BE2C (cell line): ENCODE measurements around the gene IGF2BP2.

ENCODE experiments used
- DNase-seq: peaks from one replicate; pipeline ENCODE4 v3.0.0-alpha.2; 2020
- H3K27me3 ChIP-seq: fragments of 250-450 bp; sonication (Bioruptor Pico); 2 replicates; pipeline ENCODE4 v1.5.1; 2020; ENCODE audit warnings: mild to moderate bottlenecking
- H3K36me3 ChIP-seq: fragments of 250-450 bp; sonication (Bioruptor Pico); 2 replicates; pipeline ENCODE4 v1.5.1; 2020; ENCODE audit warnings: mild to moderate bottlenecking
- H3K4me1 ChIP-seq: fragments of 250-450 bp; sonication (Bioruptor Pico); 2 replicates; pipeline ENCODE4 v1.5.1; 2020
- H3K4me3 ChIP-seq: 2 replicates; pipeline ENCODE4 v1.5.1; 2011; ENCODE audit warnings: low read depth, low read length
- H3K9me3 ChIP-seq: fragments of 250-450 bp; sonication (Bioruptor Pico); 2 replicates; pipeline ENCODE4 v1.5.1; 2020
- TF ChIP-seq, protein P1 (sequence below): IDR thresholded peaks from 2 replicates; pipeline ENCODE4 v1.5.1; 2012; ENCODE audit warnings: mild to moderate bottlenecking, low read depth, low read length

The IGF2BP2 gene

DNA sequence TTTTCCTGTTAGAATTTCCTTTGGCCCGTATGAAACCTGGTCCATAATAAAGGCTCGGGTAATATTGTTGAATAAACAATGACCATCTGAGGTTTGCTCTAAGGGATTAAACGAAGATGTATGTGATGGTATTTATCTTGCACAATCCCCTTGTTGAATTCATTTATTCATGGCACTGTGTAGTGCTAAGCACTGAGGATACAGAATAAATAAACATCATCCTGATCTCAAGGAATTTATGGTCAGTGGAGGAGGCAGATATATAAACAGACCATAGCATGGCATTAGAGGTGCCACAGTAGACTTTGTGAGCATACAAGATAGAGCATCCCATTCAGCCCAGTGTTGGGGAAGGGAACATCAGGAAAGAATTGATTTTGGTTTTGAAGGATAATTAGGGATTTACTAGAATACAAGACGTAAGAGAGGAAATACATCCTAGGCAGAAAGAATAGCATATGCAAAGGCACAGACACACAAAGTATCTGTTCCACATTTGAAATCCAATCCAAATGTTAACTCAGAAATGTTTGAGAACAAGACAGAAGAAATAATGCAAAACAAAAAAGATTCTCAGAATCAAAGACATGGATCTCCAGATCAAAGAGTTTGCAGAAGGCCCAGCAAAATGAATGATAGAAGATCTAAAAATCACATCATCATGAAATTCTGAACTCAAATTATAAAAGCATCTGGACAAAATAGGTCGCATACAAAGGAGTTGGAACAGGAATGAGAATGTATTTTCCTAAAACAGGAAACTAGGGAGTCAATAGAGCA is 5.4 kb upstream of the IGF2BP2 start:
- H3K4me1 ChIP-seq: no peaks in the 10 kb centered on the region
- H3K36me3 ChIP-seq: no peaks in the 10 kb centered on the region
- H3K9me3 ChIP-seq: no peaks in the 10 kb centered on the region; the same call in 1 of the 2 replicates
- H3K4me3 ChIP-seq: no peak overlapping the region
- DNase-seq: no peak
- TF ChIP-seq, protein P1, sequence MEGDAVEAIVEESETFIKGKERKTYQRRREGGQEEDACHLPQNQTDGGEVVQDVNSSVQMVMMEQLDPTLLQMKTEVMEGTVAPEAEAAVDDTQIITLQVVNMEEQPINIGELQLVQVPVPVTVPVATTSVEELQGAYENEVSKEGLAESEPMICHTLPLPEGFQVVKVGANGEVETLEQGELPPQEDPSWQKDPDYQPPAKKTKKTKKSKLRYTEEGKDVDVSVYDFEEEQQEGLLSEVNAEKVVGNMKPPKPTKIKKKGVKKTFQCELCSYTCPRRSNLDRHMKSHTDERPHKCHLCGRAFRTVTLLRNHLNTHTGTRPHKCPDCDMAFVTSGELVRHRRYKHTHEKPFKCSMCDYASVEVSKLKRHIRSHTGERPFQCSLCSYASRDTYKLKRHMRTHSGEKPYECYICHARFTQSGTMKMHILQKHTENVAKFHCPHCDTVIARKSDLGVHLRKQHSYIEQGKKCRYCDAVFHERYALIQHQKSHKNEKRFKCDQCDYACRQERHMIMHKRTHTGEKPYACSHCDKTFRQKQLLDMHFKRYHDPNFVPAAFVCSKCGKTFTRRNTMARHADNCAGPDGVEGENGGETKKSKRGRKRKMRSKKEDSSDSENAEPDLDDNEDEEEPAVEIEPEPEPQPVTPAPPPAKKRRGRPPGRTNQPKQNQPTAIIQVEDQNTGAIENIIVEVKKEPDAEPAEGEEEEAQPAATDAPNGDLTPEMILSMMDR: no peak
- peaks cover 58% of the 10 kb centered on the region for H3K27me3 ChIP-seq

DNA sequence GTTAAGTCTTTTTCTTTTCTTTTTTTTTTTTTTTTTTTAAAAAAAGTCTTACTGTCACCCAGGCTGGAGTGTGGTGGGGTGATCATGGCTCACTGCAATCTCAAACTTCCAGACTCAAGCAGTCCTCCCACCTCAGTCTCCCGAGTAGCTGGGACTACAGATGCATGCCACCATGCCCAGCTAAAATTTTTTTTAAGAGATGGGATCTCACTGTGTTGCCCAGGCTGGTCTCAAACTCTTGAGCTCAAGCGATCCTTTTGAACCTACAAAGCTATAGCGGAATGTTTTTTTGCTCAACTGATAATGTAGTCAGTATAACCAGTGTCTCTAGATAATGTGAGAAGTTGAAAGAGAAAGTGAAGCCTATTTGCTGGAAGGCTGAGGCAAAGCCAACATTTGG is 3.9 kb upstream of the IGF2BP2 start:
- H3K4me1 ChIP-seq: no peaks in the 10 kb centered on the region
- H3K36me3 ChIP-seq: no peaks in the 10 kb centered on the region
- H3K4me3 ChIP-seq: no peak overlapping the region
- TF ChIP-seq, protein P1: no peak
- no peak for DNase-seq
- peaks cover 71% of the 10 kb centered on the region for H3K27me3 ChIP-seq
- H3K9me3 ChIP-seq: no peaks in the 10 kb centered on the region; the same call in 1 of the 2 replicates

DNA sequence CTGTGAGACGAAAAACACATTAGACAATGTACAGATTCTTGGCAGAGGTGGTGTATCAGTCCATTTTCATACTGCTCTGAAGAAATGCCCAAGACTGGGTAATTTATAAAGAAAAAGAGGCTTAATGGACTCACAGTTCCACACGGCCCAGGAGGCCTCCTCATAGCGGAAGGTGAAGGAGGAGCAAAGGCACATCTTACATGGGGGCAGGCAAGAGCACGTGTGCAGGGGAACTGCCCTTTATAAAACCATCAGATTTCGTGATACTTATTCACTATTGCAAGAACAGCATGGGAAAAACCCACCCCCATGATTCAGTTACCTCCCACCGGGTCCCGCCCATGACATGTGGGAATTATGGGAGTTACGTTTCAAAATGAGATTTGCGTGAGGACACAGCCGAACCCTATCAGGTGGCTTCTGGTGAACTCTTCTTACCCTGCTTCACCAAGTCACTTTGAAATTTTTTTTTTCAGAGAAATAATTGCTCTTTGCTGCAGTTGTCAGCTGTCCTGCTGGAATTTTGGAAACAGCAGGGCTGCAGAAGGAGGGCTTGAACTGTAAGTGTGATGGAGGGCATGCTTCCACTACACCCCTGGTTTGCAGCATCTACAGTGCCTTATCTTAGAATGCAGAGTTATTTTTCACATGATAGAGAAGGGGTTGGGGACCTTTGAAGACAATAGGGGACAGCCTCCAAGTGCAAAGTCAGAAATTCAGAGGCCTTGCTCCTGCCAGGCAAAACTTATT is 2.9 kb upstream of the IGF2BP2 start:
- Histone ChIP-seq H3K36me3 (no peaks in the 10 kb centered on the region), H3K4me1 (no peaks in the 10 kb centered on the region), H3K27me3 (peaks cover 76% of the 10 kb centered on the region), H3K9me3 (no peaks in the 10 kb centered on the region; the same call in 1 of the 2 replicates), H3K4me3 (no peak overlapping the region)
- no peak for DNase-seq
- TF ChIP-seq, protein P1: no peak

DNA sequence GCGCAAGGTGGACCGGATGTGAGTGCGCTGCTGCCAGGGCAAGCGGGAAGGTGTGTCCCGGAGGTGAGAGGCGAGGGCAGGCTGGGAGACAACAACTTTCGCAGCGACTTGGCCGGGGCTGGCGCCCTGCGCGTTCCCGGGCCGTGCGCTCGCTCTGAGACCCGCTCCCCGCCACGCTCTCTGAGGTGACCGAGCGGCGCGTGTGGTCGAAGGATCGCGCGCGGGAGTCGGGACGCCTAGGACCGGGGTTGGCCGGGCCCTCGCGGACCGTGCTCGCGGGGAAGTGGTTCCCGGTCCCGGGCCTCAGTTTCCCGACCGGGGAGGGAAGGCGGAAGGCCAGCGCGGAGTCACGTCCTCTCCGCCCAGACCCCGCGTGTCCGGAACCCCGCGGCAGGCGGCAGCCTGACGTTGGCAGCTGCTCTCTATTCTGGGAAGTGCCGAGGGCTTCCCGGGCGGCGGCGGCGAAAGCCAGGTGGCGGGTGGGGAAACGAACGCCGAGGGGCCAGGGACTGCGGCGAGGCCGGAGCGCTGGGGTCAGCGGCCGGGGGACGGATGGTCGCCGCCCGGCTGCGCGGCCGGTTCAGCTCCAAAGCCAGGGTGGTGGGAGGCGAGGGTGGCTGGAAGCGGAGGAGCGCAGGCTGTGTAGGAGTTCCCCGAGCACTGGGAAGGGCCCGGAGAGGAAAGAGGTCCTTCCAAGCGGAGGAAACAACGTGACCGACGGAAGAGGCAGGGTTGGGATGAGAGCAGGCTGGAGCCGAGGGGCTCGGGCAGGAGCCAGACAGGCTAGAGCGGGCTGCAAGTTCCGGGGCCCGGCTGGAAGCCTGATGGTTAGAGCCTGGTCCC is 1.0 kb upstream of the IGF2BP2 start:
- H3K36me3 ChIP-seq: no peaks in the 10 kb centered on the region
- no peaks in the 10 kb centered on the region; the same call in 1 of the 2 replicates for H3K9me3 ChIP-seq
- H3K4me3 ChIP-seq: no peak overlapping the region
- TF ChIP-seq, protein P1: no peak
- peaks cover 92% of the 10 kb centered on the region for H3K27me3 ChIP-seq
- no peaks in the 10 kb centered on the region for H3K4me1 ChIP-seq
- DNase-seq: peak; percentile 10

DNA sequence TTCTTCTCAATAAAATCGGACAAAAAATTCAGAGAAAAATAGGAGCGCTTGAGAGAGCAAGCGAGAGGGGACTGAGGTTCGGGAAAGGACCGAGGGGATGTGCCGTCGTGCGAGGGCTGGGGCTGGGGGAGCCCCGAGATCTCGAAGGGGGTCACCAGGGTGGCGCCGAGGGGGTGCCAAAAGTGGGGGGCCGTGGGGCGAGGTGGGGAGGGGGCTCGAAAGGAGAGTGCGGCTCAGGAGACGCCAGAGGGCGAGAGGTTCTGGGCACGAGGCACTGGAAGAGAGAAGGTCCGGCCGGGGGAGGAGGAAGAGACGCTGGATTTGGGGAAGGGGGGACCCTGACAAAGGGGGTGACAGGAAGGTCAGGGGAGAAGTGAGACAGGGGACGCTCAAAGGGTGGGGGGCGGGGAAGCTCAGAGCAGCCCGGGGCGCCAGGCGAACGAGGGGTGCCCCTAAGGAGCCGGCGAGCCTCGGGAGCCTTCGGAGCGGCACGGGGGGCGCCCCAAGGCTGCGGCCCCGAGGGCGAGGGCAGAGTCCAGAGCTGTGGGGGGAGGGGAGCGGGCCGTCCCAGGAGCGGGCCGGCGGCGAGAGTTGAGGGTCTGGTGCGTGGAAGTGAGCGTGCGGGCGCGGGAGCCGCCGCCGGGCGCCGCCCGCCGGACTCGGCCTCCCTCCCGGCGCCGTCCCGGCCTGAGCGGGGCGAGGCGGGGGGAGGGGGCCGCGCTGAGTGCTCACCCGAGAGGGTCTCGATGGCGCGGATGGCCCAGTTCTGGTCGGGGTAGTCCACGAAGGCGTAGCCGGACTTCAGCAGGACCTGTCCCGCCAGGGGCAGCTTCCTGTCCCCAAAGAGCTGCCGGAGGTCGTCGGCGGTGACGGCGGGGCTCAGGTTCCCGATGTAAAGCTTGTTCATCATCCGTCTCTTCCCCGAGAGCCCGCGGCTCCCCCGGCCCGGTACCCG is 514 bp downstream of the IGF2BP2 start:
- no peaks in the 10 kb centered on the region for H3K4me1 ChIP-seq
- peak; percentile 12 for DNase-seq
- TF ChIP-seq, protein P1: no peak
- H3K9me3 ChIP-seq: no peaks in the 10 kb centered on the region; the same call in 1 of the 2 replicates
- peaks cover 97% of the 10 kb centered on the region for H3K27me3 ChIP-seq
- peak overlapping the region; percentile 28; the same call in 1 of the 2 replicates for H3K4me3 ChIP-seq
- no peaks in the 10 kb centered on the region for H3K36me3 ChIP-seq
